CD4-positive, alpha-beta T cell (primary cell): ENCODE measurements around the gene VAV2. TPM values are rescaled to one million over a fixed set of nuclear protein-coding genes. Genes with fewer than 3 reads are reported as not detected.

Experiments used
- ATAC-seq: fragments of 200-7000 bp; cut with Tn5 transposase; one replicate; pipeline ENCODE4 v1.10.0; 2022; ENCODE audit warnings: mild to moderate bottlenecking; ENCODE audit not compliant: poor library complexity
- CTCF ChIA-PET: fragments of 350-600 bp; sonication (Branson Sonifier 250); formaldehyde crosslinking; loops from one replicate; lab custom pipeline; 2021; ENCODE audit warnings: antibody characterized with exemption, inconsistent platforms; lab: Charles Lee
- POLR2A ChIA-PET: fragments of 350-600 bp; sonication (Branson Sonifier 250); formaldehyde crosslinking; loops from one replicate; lab custom pipeline; 2021; ENCODE audit warnings: antibody characterized with exemption, inconsistent platforms; lab: Charles Lee
- DNase-seq, 14 experiments: peaks; one replicate each; pipeline ENCODE4 v3.0.0-alpha.2; 2013 to 2020; ENCODE audit warnings: mixed read lengths in 2 of 14
- H3K27ac ChIP-seq, 2 donors: one replicate each; pipeline versions ENCODE4 v1.5.1 to v1.7.0; 2013; ENCODE audit warnings: low read length in 2 of 2, low read depth in 1 of 2, mild to moderate bottlenecking in 1 of 2
- H3K27me3 ChIP-seq, 2 experiments: 1 replicate in 1 of 2; 2 replicates in 1 of 2; pipeline versions ENCODE4 v1.6.1 to v1.7.0; 2013; ENCODE audit warnings: low read length in 2 of 2, control low read depth in 1 of 2, mild to moderate bottlenecking in 1 of 2, moderate library complexity in 1 of 2; ENCODE audit not compliant: insufficient read depth in 2 of 2, control insufficient read depth in 1 of 2
- H3K36me3 ChIP-seq: one replicate; pipeline ENCODE4 v1.6.1; 2013; ENCODE audit warnings: low read length, control low read depth; ENCODE audit not compliant: insufficient read depth
- H3K4me1 ChIP-seq: one replicate; pipeline ENCODE4 v1.6.1; 2013; ENCODE audit warnings: low read length, control low read depth; ENCODE audit not compliant: insufficient read depth
- H3K4me3 ChIP-seq: one replicate; pipeline ENCODE4 v1.5.1; 2013; ENCODE audit warnings: mild to moderate bottlenecking, low read length, moderate library complexity
- H3K9me3 ChIP-seq, 2 experiments: 1 replicate in 1 of 2; 2 replicates in 1 of 2; pipeline versions ENCODE4 v1.6.1 to v1.7.0; 2013; ENCODE audit warnings: low read length in 2 of 2, mild to moderate bottlenecking in 2 of 2, control low read depth in 1 of 2, moderate library complexity in 1 of 2; ENCODE audit not compliant: control insufficient read depth in 1 of 2, insufficient read depth in 1 of 2
- H3K27ac Mint-ChIP-seq: one replicate; pipeline ENCODE4 v1.8.0; 2020; ENCODE audit warnings: mixed read lengths
- H3K27me3 Mint-ChIP-seq: one replicate; pipeline ENCODE4 v1.8.0; 2021; ENCODE audit warnings: mixed read lengths
- H3K36me3 Mint-ChIP-seq: one replicate; pipeline ENCODE4 v1.8.0; 2021; ENCODE audit warnings: low read depth, mixed read lengths
- H3K4me1 Mint-ChIP-seq: one replicate; pipeline ENCODE4 v1.8.0; 2021; ENCODE audit warnings: low read depth, mixed read lengths
- H3K4me3 Mint-ChIP-seq: one replicate; pipeline ENCODE4 v1.8.0; 2020; ENCODE audit warnings: mild to moderate bottlenecking, mixed read lengths
- H3K9me3 Mint-ChIP-seq: one replicate; pipeline ENCODE4 v1.8.0; 2020; ENCODE audit warnings: mixed read lengths
- CTCF ChIP-seq: fragments of 200-600 bp; IDR thresholded peaks from one replicate; pipeline ENCODE4 v1.8.0; 2022; ENCODE audit warnings: antibody characterized with exemption, mild to moderate bottlenecking
- intact Hi-C, 2 experiments: fragments of 100-400 bp; cut with DNase I in 1 of 2; cut with micrococcal nuclease in 1 of 2; formaldehyde crosslinking; loops; one replicate each; pipeline versions ENCODE4 v1.15.1 to v1.9.0; 2023 to 2025; cut with DNase I, micrococcal nuclease
- total RNA-seq, 174 experiments: library from RNA in 2 of 174; stranded (reverse) in 2 of 174; gene quantifications; one replicate each; pipeline ENCODE4 v1.2.3 and lab custom pipeline; 2021 to 2026

VAV2 gene
- total RNA-seq, 2 experiments from 2014 or later: 1.6 to 1.7 TPM

GRCh38 chr9:133791735-133792649 lies 200.1 kb downstream of the VAV2 start:
- POLR2A ChIA-PET: no interaction called here
- H3K36me3 ChIP-seq: no peaks in the 10 kb centered on the region
- H3K27me3 Mint-ChIP-seq: no peaks in the 10 kb centered on the region
- no peaks in the 10 kb centered on the region for H3K4me1 Mint-ChIP-seq
- no peaks in the 10 kb centered on the region for H3K9me3 ChIP-seq
- DNase-seq (no peak), ATAC-seq (no peak)
- no peak overlapping the region for H3K27ac Mint-ChIP-seq
- intact Hi-C loops: no loop called here
- H3K4me3 ChIP-seq: no peak overlapping the region
- TF ChIP-seq CTCF: no peak
- no peak overlapping the region for H3K27ac ChIP-seq
- CTCF ChIA-PET: interaction anchor here (2.0 kb wide), 1 partner anchor 202 kb away, joined by 8 read pairs; no protein-coding TSS in a partner anchor
- H3K4me1 ChIP-seq: peaks cover 14% of the 10 kb centered on the region
- H3K4me3 Mint-ChIP-seq: no peak overlapping the region
- no peaks in the 10 kb centered on the region for H3K36me3 Mint-ChIP-seq
- H3K27me3 ChIP-seq: no peaks in the 10 kb centered on the region
- no peaks in the 10 kb centered on the region for H3K9me3 Mint-ChIP-seq

- H3K36me3 ChIP-seq: no peaks in the 10 kb centered on the region
- Mint-ChIP-seq H3K27ac (no peak overlapping the region), H3K9me3 (no peaks in the 10 kb centered on the region), H3K4me3 (no peak overlapping the region), H3K27me3 (no peaks in the 10 kb centered on the region), H3K36me3 (no peaks in the 10 kb centered on the region), H3K4me1 (no peaks in the 10 kb centered on the region)
- POLR2A ChIA-PET: no interaction called here
- intact Hi-C loops: no loop called here
- no peak overlapping the region for H3K27ac ChIP-seq
- no peak overlapping the region for H3K4me3 ChIP-seq
- peaks cover 14% of the 10 kb centered on the region for H3K4me1 ChIP-seq
- no peaks in the 10 kb centered on the region for H3K27me3 ChIP-seq
- CTCF ChIA-PET: no interaction called here
- DNase-seq (no peak), ATAC-seq (no peak)
- H3K9me3 ChIP-seq: no peaks in the 10 kb centered on the region
- TF ChIP-seq CTCF: no peak
Observed at GRCh38 chr9:133791069-133791468, 201.1 kb downstream of the VAV2 start.

GRCh38 chr9:133789778-133790177 lies 202.3 kb downstream of the VAV2 start:
- intact Hi-C loops: no loop called here

More at GRCh38 chr9:133789778-133790177, 202.3 kb downstream of the VAV2 start:
- ChIA-PET POLR2A (no interaction called here), CTCF (no interaction called here)
- no peak overlapping the region for H3K4me3 Mint-ChIP-seq
- Histone ChIP-seq H3K36me3 (no peaks in the 10 kb centered on the region), H3K27ac (no peak overlapping the region), H3K4me3 (no peak overlapping the region), H3K9me3 (no peaks in the 10 kb centered on the region), H3K4me1 (peaks cover 14% of the 10 kb centered on the region), H3K27me3 (no peaks in the 10 kb centered on the region)
- no peaks in the 10 kb centered on the region for H3K9me3 Mint-ChIP-seq
- TF ChIP-seq CTCF: no peak
- no peaks in the 10 kb centered on the region for H3K36me3 Mint-ChIP-seq
- DNase-seq (no peak), ATAC-seq (no peak)
- H3K4me1 Mint-ChIP-seq: no peaks in the 10 kb centered on the region
- no peak overlapping the region for H3K27ac Mint-ChIP-seq
- H3K27me3 Mint-ChIP-seq: no peaks in the 10 kb centered on the region
